Cardiac muscle cell (in vitro differentiated cells and primary cell): ENCODE results near the gene EXOC4. TPM values are rescaled to one million over a fixed set of nuclear protein-coding genes. Genes with fewer than 3 reads are reported as not detected.

ENCODE experiments used
- DNase-seq, 2 donors: peaks; one replicate each; pipeline versions ENCODE4 v3.0.0 to v3.0.0-alpha.2; 2010 to 2017; ENCODE audit warnings: low read depth in 1 of 2, low spot score in 1 of 2
- H3K27ac ChIP-seq: fragments of 200-600 bp; sonication (generic); 2 replicates; pipeline ENCODE4 v1.5.1; 2016
- H3K27me3 ChIP-seq: fragments of 200-600 bp; sonication (generic); 2 replicates; pipeline ENCODE4 v1.6.0; 2016; ENCODE audit warnings: control low read depth
- H3K36me3 ChIP-seq: fragments of 200-600 bp; sonication (generic); 2 replicates; pipeline ENCODE4 v1.5.1; 2016; ENCODE audit warnings: control low read depth
- H3K4me1 ChIP-seq: fragments of 200-600 bp; sonication (generic); 2 replicates; pipeline ENCODE4 v1.8.1; 2017; ENCODE audit warnings: low read depth, mild to moderate bottlenecking, mixed run types
- H3K4me3 ChIP-seq: fragments of 200-600 bp; sonication (generic); 2 replicates; pipeline ENCODE4 v1.5.1; 2016; ENCODE audit warnings: mild to moderate bottlenecking
- H3K9me3 ChIP-seq: fragments of 200-600 bp; sonication (generic); 2 replicates; pipeline ENCODE4 v1.5.1; 2017; ENCODE audit warnings: low read depth, mild to moderate bottlenecking, control low read depth
- polyA plus RNA-seq: library from polyadenylated mRNA; unstranded; fragments of >200 nt; fragmentation: Nextera tagmentation; extraction: Ambion mirVana; gene quantifications from 2 replicates; pipeline ENCODE4 v1.2.1, GENCODE V29; 2016
- total RNA-seq: library from RNA; depleted of rRNA; stranded (reverse); fragments of >200 nt; gene quantifications from 2 replicates; pipeline ENCODE4 v1.2.3, GENCODE V29; 2016
- TF ChIP-seq, protein P1 (sequence below): IDR thresholded peaks from 2 replicates; pipeline ENCODE4 v1.5.1; 2012; ENCODE audit warnings: low read depth, mild to moderate bottlenecking, low read length

The EXOC4 gene
- total and polyA plus RNA-seq, 2 experiments from 2014 or later = 33.6 to 46.0 TPM

DNA sequence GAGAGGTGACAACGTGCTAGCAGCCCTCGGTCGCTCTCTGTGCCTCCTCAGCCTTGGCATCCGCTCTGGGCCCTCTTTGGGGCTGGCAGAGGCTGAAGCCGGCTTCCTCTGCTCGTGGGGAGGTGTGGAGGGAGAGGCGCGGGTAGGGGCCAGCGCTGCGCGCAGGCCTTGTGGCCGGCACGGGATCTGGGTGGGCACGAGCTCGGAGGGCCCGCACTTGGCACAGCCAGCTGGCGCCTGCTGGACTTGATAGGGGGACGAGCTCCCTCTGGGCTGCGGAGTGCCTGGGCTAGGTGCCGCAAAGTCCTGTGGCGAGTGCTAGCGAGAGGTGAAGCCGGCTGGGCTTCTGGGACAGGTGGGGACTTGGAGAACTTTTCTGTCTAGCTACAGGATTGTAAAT is 170.7 kb downstream of the EXOC4 start:
- Histone ChIP-seq H3K4me1 (no peaks in the 10 kb centered on the region), H3K9me3 (no peaks in the 10 kb centered on the region), H3K27me3 (no peaks in the 10 kb centered on the region), H3K36me3 (no peaks in the 10 kb centered on the region), H3K4me3 (no peak overlapping the region), H3K27ac (no peak overlapping the region)
- TF ChIP-seq, protein P1, sequence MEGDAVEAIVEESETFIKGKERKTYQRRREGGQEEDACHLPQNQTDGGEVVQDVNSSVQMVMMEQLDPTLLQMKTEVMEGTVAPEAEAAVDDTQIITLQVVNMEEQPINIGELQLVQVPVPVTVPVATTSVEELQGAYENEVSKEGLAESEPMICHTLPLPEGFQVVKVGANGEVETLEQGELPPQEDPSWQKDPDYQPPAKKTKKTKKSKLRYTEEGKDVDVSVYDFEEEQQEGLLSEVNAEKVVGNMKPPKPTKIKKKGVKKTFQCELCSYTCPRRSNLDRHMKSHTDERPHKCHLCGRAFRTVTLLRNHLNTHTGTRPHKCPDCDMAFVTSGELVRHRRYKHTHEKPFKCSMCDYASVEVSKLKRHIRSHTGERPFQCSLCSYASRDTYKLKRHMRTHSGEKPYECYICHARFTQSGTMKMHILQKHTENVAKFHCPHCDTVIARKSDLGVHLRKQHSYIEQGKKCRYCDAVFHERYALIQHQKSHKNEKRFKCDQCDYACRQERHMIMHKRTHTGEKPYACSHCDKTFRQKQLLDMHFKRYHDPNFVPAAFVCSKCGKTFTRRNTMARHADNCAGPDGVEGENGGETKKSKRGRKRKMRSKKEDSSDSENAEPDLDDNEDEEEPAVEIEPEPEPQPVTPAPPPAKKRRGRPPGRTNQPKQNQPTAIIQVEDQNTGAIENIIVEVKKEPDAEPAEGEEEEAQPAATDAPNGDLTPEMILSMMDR = no peak
- DNase-seq = no peak

GRCh38 chr7:133428326-133428725 is 175.4 kb downstream of the EXOC4 start:
- no peaks in the 10 kb centered on the region for H3K27me3 ChIP-seq
- no peak for DNase-seq
- no peaks in the 10 kb centered on the region for H3K36me3 ChIP-seq
- H3K9me3 ChIP-seq = no peaks in the 10 kb centered on the region
- H3K4me1 ChIP-seq = no peaks in the 10 kb centered on the region
- H3K4me3 ChIP-seq = no peak overlapping the region
- no peak overlapping the region for H3K27ac ChIP-seq
- TF ChIP-seq, protein P1 = no peak

DNA sequence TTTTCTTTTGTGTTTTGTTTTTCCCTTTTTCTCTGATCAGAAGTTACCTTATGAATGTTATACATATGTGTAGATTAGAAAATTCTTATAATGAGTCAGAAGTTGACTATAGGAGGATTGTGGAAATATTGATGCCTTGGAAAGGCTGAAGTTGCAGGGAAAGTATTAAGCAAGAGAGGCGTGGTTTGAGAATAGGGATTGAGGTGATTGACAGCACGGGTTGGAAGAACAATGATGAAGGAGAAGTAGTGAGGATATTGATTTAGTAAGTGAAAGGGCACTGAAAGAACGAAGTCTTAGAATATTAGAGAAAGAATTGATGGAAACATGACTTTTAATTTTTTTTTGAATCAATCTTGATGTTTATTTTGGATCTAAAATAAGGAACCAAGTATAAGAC is 176.0 kb downstream of the EXOC4 start:
- Histone ChIP-seq H3K27ac (no peak overlapping the region), H3K9me3 (no peaks in the 10 kb centered on the region), H3K4me3 (no peak overlapping the region), H3K36me3 (no peaks in the 10 kb centered on the region), H3K4me1 (no peaks in the 10 kb centered on the region), H3K27me3 (no peaks in the 10 kb centered on the region)
- TF ChIP-seq, protein P1 = no peak
- DNase-seq = no peak

GRCh38 chr7:133429371-133429770 is 176.5 kb downstream of the EXOC4 start:
- TF ChIP-seq, protein P1 = no peak
- H3K4me1 ChIP-seq = no peaks in the 10 kb centered on the region

DNA sequence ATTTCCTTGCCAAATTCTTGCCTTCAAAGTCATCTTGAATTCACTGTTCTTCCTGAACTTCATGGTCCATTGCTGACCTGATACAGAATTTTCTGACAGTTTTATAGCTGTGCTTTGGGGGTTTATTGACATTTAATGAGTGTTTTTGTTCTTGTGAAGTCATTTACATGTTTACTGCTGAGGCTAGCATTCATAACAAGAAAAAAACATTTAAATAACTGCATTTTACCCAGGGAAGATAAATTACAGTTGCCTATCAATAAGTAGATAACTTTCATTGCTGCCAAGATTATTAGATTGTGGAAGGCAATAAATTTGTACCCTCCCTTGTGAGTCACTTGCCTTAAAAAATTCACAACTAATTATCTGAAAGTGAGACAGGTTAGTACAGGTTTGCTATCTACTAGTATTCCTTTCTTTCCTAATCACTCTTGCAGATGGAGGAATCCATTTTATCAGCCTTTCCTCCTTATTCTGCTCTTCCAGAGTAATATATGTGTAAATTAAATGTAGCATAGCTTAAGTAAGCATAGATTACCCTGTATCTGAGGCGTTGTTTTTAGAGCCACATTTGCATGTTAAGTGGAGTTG is 178.4 kb downstream of the EXOC4 start:
- no peak overlapping the region for H3K27ac ChIP-seq

More at GRCh38 chr7:133429371-133429770, 176.5 kb downstream of the EXOC4 start:
- DNase-seq = peak in 1 of 2 donors; percentile 62
- Histone ChIP-seq H3K36me3 (no peaks in the 10 kb centered on the region), H3K4me3 (no peak overlapping the region), H3K27me3 (no peaks in the 10 kb centered on the region), H3K9me3 (no peaks in the 10 kb centered on the region), H3K27ac (no peak overlapping the region)

More for the DNA sequence above, 178.4 kb downstream of the EXOC4 start:
- H3K9me3 ChIP-seq = no peaks in the 10 kb centered on the region
- H3K4me1 ChIP-seq = no peaks in the 10 kb centered on the region
- TF ChIP-seq, protein P1 = no peak
- H3K36me3 ChIP-seq = no peaks in the 10 kb centered on the region
- H3K27me3 ChIP-seq = peaks cover 7% of the 10 kb centered on the region
- no peak for DNase-seq
- H3K4me3 ChIP-seq = no peak overlapping the region
